ENCODE measurements around the gene PLCB2.
A peak's percentile ranks its signal among the peaks of the same experiment; 100 is the strongest.

The PLCB2 gene

DNA sequence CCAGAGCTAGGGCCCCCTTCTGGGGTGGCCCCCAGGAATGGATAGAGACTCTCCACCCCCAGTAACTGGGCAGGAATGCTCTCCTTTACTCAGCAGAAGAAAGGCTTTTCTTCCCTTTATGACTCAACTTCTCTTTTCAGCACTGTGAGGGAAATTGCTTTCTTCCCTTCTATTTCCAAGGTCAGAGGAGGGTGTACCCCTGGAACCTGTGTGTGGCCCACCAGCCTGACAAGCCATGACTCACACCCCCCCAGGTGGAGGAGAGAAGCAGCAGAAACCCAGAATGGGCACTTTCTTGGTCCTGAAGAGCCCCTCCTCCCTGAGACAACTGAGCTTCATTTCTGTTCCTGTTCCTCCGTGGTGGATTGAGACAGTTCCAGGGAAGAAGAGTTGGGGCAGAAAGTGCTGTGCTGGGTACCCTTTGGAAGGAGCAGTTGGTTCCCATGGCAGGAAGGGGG lies 22.2 kb downstream of the PLCB2 start:
- H2AK5ac ChIP-seq (ENCODE audit: low read length) = no peak overlapping the region
- DNase-seq = peak; percentile 28
- no peak overlapping the region for H3K9ac ChIP-seq (ENCODE audit: low read length)
- no peak overlapping the region for H2BK5ac ChIP-seq (ENCODE audit: low read length)
- no peaks in the 10 kb centered on the region for H3K36me3 ChIP-seq (ENCODE audit: control insufficient read depth, insufficient read depth, low read length)
- no peaks in the 10 kb centered on the region for H3K79me2 ChIP-seq (ENCODE audit: control insufficient read depth, insufficient read depth, low read length)
- no peak overlapping the region for H3K4me2 ChIP-seq (ENCODE audit: low read length)
- H3K4me3 ChIP-seq (ENCODE audit: low read length) = no peak overlapping the region
- H4K5ac ChIP-seq (ENCODE audit: low read length) = no peak overlapping the region
- no peak overlapping the region for H3K4ac ChIP-seq (ENCODE audit: low read depth, low read length)
- no peak overlapping the region for H4K8ac ChIP-seq (ENCODE audit: low read depth, low read length)
- no CpG with 5 or more reads among the region's 1 CpG for WGBS (ENCODE audit: extremely low coverage, insufficient coverage, low lambda C conversion rate)
- peaks cover 18% of the 10 kb centered on the region for H3K27me3 ChIP-seq (ENCODE audit: insufficient read depth, low read length, poor library complexity)
- no peak overlapping the region for H3K18ac ChIP-seq (ENCODE audit: low read length)
- no peak overlapping the region for H2BK15ac ChIP-seq (replicated peaks; ENCODE audit: low read depth)
- peaks cover 16% of the 10 kb centered on the region for H3K4me1 ChIP-seq (ENCODE audit: control insufficient read depth, low read depth, low read length)
- no peak overlapping the region for H2BK120ac ChIP-seq (ENCODE audit: low read depth, low read length)
- H3K23ac ChIP-seq (ENCODE audit: low read length) = no peak overlapping the region
- no peaks in the 10 kb centered on the region for H3K79me1 ChIP-seq (ENCODE audit: low read length)
- H3K56ac ChIP-seq (ENCODE audit: low read length) = peak overlapping the region; percentile 56
- H3K27ac ChIP-seq (ENCODE audit: low read depth, low read length) = no peak overlapping the region

DNA sequence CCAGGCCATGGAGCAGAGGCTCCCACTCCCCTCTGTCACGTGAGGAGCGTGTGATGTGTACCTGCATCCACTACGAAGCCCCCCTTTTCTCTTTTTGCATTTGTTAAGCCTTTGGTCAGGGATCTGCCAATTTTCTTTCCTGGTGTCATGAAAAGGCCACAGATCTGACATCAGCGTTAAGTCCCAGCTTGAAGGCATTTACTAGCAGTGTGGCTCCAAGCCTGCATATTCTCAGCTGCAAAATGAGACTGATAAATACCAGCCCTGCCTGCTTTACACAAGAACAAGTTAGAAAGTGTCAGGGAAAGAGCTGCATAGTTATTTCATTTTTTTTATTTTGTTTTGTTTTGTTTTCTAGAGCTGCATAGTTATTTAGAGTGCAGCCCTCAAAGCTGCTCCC lies 22.6 kb downstream of the PLCB2 start:
- no peak overlapping the region for H2BK15ac ChIP-seq (replicated peaks; ENCODE audit: low read depth)

DNA sequence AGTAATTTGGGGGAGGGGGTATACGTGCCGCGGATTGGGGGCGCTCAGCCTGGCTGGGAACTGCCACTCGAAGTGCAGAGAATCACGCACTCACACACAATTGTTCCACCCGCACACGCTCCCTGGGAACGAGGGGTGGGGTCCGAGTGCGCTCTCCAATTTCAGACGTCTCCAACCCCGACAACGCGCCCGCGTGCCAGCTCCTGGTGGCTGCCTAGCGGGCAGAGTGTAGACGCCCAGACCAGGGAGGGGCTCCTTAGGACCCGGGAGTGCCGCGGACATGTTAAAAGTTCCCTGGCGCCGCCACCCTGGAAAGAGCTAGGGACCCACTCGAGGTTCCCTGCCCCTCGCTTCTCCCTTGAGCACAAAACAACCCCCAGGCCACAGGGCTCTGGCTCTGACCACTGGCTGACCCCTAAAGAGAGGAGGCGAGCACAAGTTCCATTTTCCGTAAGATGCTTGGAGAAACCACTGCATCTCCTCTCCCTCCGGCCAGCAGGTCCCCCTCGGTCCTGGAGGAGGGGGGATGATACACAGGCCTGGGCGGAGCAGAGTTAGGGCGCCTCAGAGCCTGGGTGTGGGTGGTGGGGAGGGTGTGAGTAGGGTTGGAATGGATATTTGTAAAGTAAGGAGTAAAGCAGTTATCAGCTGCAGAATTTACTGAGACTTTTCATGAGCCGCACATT lies 24.0 kb downstream of the PLCB2 start:
- H3K9ac ChIP-seq (ENCODE audit: low read length) = no peak overlapping the region
- no peak overlapping the region for H2BK15ac ChIP-seq (replicated peaks; ENCODE audit: low read depth)
- H4K5ac ChIP-seq (ENCODE audit: low read length) = no peak overlapping the region
- no peak overlapping the region for H3K4me3 ChIP-seq (ENCODE audit: low read length)
- WGBS (ENCODE audit: extremely low coverage, insufficient coverage, low lambda C conversion rate) = no CpG with 5 or more reads among the region's 33 CpGs
- H3K18ac ChIP-seq (ENCODE audit: low read length) = no peak overlapping the region
- H3K27me3 ChIP-seq (ENCODE audit: insufficient read depth, low read length, poor library complexity) = peaks cover 21% of the 10 kb centered on the region
- DNase-seq = peak; percentile 21
- peak overlapping the region; percentile 30 for H3K56ac ChIP-seq (ENCODE audit: low read length)
- no peak overlapping the region for H2AK5ac ChIP-seq (ENCODE audit: low read length)
- no peak overlapping the region for H3K4ac ChIP-seq (ENCODE audit: low read depth, low read length)
- no peak overlapping the region for H3K27ac ChIP-seq (ENCODE audit: low read depth, low read length)
- no peaks in the 10 kb centered on the region for H3K79me2 ChIP-seq (ENCODE audit: control insufficient read depth, insufficient read depth, low read length)
- no peak overlapping the region for H2BK120ac ChIP-seq (ENCODE audit: low read depth, low read length)
- no peak overlapping the region for H3K23ac ChIP-seq (ENCODE audit: low read length)
- peaks cover 17% of the 10 kb centered on the region for H3K4me1 ChIP-seq (ENCODE audit: control insufficient read depth, low read depth, low read length)
- no peak overlapping the region for H2BK5ac ChIP-seq (ENCODE audit: low read length)
- peak overlapping the region; percentile 14 for H3K4me2 ChIP-seq (ENCODE audit: low read length)
- no peaks in the 10 kb centered on the region for H3K79me1 ChIP-seq (ENCODE audit: low read length)
- no peaks in the 10 kb centered on the region for H3K36me3 ChIP-seq (ENCODE audit: control insufficient read depth, insufficient read depth, low read length)
- H4K8ac ChIP-seq (ENCODE audit: low read depth, low read length) = no peak overlapping the region

More for the DNA sequence above, 22.6 kb downstream of the PLCB2 start:
- Histone ChIP-seq H3K9ac (ENCODE audit: low read length) (no peak overlapping the region), H2AK5ac (ENCODE audit: low read length) (no peak overlapping the region), H3K4me1 (ENCODE audit: control insufficient read depth, low read depth, low read length) (peaks cover 17% of the 10 kb centered on the region), H3K56ac (ENCODE audit: low read length) (peak overlapping the region; percentile 42), H3K36me3 (ENCODE audit: control insufficient read depth, insufficient read depth, low read length) (no peaks in the 10 kb centered on the region), H4K5ac (ENCODE audit: low read length) (no peak overlapping the region), H2BK120ac (ENCODE audit: low read depth, low read length) (no peak overlapping the region), H3K27ac (ENCODE audit: low read depth, low read length) (no peak overlapping the region), H3K4ac (ENCODE audit: low read depth, low read length) (no peak overlapping the region), H3K18ac (ENCODE audit: low read length) (no peak overlapping the region), H3K4me3 (ENCODE audit: low read length) (no peak overlapping the region), H3K27me3 (ENCODE audit: insufficient read depth, low read length, poor library complexity) (peaks cover 21% of the 10 kb centered on the region), H3K79me2 (ENCODE audit: control insufficient read depth, insufficient read depth, low read length) (no peaks in the 10 kb centered on the region), H3K4me2 (ENCODE audit: low read length) (no peak overlapping the region), H2BK5ac (ENCODE audit: low read length) (no peak overlapping the region), H3K79me1 (ENCODE audit: low read length) (no peaks in the 10 kb centered on the region), H4K8ac (ENCODE audit: low read depth, low read length) (no peak overlapping the region), H3K23ac (ENCODE audit: low read length) (no peak overlapping the region)
- no CpG with 5 or more reads among the region's 4 CpGs for WGBS (ENCODE audit: extremely low coverage, insufficient coverage, low lambda C conversion rate)
- DNase-seq = peak; percentile 74

DNA sequence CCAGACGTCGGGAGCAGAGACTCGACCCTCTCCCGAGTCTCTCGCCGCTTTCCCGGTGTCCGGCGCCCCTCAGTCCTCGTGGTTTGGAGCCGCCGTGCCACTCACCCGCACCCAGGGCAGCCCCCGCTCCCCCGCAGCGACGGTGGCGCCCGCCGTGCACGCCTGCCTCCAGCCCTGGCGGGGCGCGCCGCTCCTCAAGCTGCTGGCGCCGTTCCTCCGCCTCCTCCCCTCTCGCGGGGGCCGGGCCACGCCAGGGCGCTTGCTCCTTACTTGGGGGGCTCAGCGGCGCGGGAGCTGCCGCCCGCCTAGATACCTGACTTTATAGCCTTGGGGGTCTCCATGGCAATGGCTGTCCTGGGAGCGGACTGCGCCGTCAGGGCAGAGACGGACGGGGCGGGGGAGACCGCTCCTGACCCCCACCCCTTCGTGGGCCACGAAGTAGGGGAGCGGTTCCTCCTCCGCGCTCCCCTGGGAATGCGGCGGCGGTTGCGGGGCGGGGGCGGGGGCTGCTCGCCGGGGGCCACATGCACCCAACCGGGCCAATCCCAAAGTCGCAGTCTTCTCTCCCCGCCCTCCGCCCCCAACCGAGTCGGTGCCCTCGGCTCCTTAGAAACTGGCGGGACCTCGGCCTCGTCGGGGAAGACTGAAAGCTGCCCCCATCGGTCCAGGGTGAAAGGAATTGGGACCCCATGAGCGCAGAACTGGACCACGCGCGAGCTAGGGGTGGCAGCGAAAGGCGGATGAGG lies 24.7 kb downstream of the PLCB2 start, which contains the start of gene ANKRD63:
TSS of gene ANKRD63 (minus strand) at position 196 of the 746 bp plus-strand sequence. CDS start 478 bp downstream, outside the sequence.
- Histone ChIP-seq H3K4me2 (ENCODE audit: low read length) (peak within 1 kb of the TSS; percentile 15), H3K36me3 (ENCODE audit: control insufficient read depth, insufficient read depth, low read length) (no peaks in the 10 kb centered on the region), H2BK5ac (ENCODE audit: low read length) (no peak within 1 kb of the TSS), H4K5ac (ENCODE audit: low read length) (no peak within 1 kb of the TSS), H3K9ac (ENCODE audit: low read length) (peak within 1 kb of the TSS; percentile 44), H3K27me3 (ENCODE audit: insufficient read depth, low read length, poor library complexity) (peaks cover 21% of the 10 kb centered on the region), H3K23ac (ENCODE audit: low read length) (no peak within 1 kb of the TSS), H2BK15ac (replicated peaks; ENCODE audit: low read depth) (no peak within 1 kb of the TSS), H3K27ac (ENCODE audit: low read depth, low read length) (no peak within 1 kb of the TSS), H3K18ac (ENCODE audit: low read length) (no peak within 1 kb of the TSS), H3K79me1 (ENCODE audit: low read length) (no peaks in the 10 kb centered on the region), H4K8ac (ENCODE audit: low read depth, low read length) (no peak within 1 kb of the TSS), H2BK120ac (ENCODE audit: low read depth, low read length) (no peak within 1 kb of the TSS), H3K79me2 (ENCODE audit: control insufficient read depth, insufficient read depth, low read length) (no peaks in the 10 kb centered on the region), H3K4ac (ENCODE audit: low read depth, low read length) (no peak within 1 kb of the TSS), H2AK5ac (ENCODE audit: low read length) (no peak within 1 kb of the TSS), H3K56ac (ENCODE audit: low read length) (peak within 1 kb of the TSS; percentile 76), H3K4me1 (ENCODE audit: control insufficient read depth, low read depth, low read length) (peaks cover 17% of the 10 kb centered on the region), H3K4me3 (ENCODE audit: low read length) (no peak within 1 kb of the TSS)
- DNase-seq = no peak
- no CpG with 5 or more reads among the region's 76 CpGs for WGBS (ENCODE audit: extremely low coverage, insufficient coverage, low lambda C conversion rate)

DNA sequence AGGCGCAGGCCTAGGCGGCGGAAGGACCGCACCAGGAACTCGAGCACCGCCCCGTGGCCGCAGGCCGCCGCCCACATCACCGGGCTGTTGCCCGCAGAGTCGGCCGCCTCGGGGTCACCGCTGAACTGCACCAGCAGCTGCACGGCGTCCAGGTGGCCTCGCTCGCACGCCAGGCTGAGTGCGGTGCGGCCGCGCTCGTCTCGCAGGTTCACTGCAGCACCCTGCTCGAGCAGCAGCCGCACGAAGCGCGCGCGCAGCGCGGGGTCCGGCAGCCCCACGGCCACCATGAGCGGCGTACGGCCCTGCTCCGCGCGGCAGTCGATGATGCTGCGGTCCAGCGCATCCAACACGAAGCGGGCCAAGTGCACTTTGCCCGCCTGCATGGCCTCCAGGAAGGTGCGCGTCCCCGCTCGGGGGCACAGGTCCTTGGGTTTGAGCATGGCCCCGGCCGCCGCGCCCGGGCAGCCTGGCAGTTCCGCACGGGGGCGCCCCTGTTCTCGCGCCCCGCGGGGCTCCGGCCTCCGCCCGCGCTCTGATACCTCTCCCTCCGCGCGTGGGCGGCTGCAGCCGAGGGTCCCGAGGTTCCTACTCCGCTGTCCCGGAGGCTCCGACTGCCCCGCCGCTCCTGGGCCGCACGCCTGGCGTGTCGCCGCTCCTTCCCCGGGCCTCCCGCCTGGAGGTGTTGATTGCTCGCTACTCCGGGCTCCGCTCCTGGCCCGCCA lies 25.4 kb downstream of the PLCB2 start:
- Histone ChIP-seq H2BK5ac (ENCODE audit: low read length) (no peak overlapping the region), H3K9ac (ENCODE audit: low read length) (peak overlapping the region; percentile 44), H3K18ac (ENCODE audit: low read length) (no peak overlapping the region), H2BK15ac (replicated peaks; ENCODE audit: low read depth) (no peak overlapping the region), H3K4ac (ENCODE audit: low read depth, low read length) (no peak overlapping the region), H2AK5ac (ENCODE audit: low read length) (no peak overlapping the region), H3K27ac (ENCODE audit: low read depth, low read length) (no peak overlapping the region), H3K79me1 (ENCODE audit: low read length) (no peaks in the 10 kb centered on the region), H3K4me1 (ENCODE audit: control insufficient read depth, low read depth, low read length) (peaks cover 17% of the 10 kb centered on the region), H3K4me3 (ENCODE audit: low read length) (no peak overlapping the region), H3K23ac (ENCODE audit: low read length) (no peak overlapping the region), H2BK120ac (ENCODE audit: low read depth, low read length) (no peak overlapping the region), H3K79me2 (ENCODE audit: control insufficient read depth, insufficient read depth, low read length) (no peaks in the 10 kb centered on the region), H3K4me2 (ENCODE audit: low read length) (peak overlapping the region; percentile 15), H4K5ac (ENCODE audit: low read length) (no peak overlapping the region), H3K27me3 (ENCODE audit: insufficient read depth, low read length, poor library complexity) (peaks cover 21% of the 10 kb centered on the region), H4K8ac (ENCODE audit: low read depth, low read length) (no peak overlapping the region), H3K36me3 (ENCODE audit: control insufficient read depth, insufficient read depth, low read length) (no peaks in the 10 kb centered on the region), H3K56ac (ENCODE audit: low read length) (peak overlapping the region; percentile 76)
- no CpG with 5 or more reads among the region's 92 CpGs for WGBS (ENCODE audit: extremely low coverage, insufficient coverage, low lambda C conversion rate)
- DNase-seq = peak; percentile 61
